GM18499 (cell line): ENCODE data around the gene APMAP.

Experiments used
- ATAC-seq: cut with Tn5 transposase; IDR thresholded peaks from one replicate; pipeline ENCODE4 v1.9.1; 2021; ENCODE audit warnings: moderate number of reproducible peaks; ENCODE audit not compliant: insufficient read depth, unreplicated experiment

APMAP gene

GRCh38 chr20:24915892-24916291, 76.7 kb downstream of the APMAP start:
- ATAC-seq = no peak

GRCh38 chr20:24915440-24915839, 77.1 kb downstream of the APMAP start:
- ATAC-seq = no peak

- ATAC-seq = no peak
These were observed 77.9 kb downstream of the APMAP start for GRCh38 chr20:24914388-24915241.

GRCh38 chr20:24913076-24913628, 79.4 kb downstream of the APMAP start:
- no peak for ATAC-seq
